GM12864 (cell line): ENCODE data around the gene RPL21.
"Not testable (repeated sequence)": the region's sequence is repeated elsewhere in the genome, so short reads cannot be mapped to it uniquely, and the experiment has no call there.

Experiments
- DNase-seq: peaks from one replicate; pipeline ENCODE4 v3.0.0-alpha.2; 2011; ENCODE audit warnings: low read depth
- H3K4me3 ChIP-seq: 2 replicates; pipeline ENCODE4 v1.5.1; 2011; ENCODE audit warnings: mild to moderate bottlenecking, low read depth, low read length, control low read depth
- CTCF ChIP-seq: IDR thresholded peaks from 2 replicates; pipeline ENCODE4 v1.5.1; 2011; ENCODE audit warnings: low read depth, mild to moderate bottlenecking, moderate library complexity, low read length, control low read depth, inconsistent platforms; ENCODE audit errors: missing control alignments

RPL21 gene

GRCh38 chr13:27211771-27212364 is 39.5 kb upstream of the RPL21 start:
- no peak overlapping the region for H3K4me3 ChIP-seq
- no peak for TF ChIP-seq CTCF
- no peak for DNase-seq

DNA sequence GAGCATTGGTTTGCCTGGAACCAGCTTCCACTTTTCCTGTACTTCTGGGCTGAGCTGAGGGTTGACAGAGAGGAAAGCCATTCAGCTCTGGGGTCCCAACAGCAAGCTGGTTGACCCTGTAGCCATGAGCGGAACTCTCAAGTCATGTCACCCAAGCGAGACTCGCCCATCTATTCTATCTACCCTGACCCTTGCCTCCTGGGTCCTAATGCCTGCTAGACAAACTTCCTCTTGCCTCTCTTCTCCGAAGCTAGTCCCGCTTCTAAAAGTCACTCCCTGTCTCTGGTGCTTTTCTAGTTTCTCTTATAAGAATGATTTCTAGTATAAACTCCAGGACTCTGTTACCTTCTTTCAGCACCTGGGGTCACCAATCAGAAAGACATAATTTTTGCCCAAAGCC is 38.0 kb upstream of the RPL21 start:
- H3K4me3 ChIP-seq, DNase-seq: not testable (repeated sequence)

DNA sequence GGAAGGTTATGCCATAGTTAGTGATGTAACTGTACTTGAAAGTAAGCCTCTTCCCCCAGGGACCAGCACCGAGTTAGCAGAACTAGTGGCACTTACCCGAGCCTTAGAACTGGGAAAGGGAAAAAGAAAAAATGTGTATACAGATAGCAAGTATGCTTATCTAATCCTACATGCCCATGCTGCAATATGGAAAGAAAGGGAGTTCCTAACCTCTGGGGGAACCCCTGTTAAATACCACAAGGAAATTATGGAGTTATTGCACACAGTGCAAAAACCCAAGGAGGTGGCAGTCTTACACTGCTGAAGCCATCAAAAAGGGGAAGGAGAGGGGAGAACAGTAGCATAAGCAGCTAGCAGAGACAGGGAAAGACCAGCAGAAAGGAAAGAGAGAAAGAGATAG is 33.6 kb upstream of the RPL21 start:
- DNase-seq, H3K4me3 ChIP-seq: not testable (repeated sequence)

DNA sequence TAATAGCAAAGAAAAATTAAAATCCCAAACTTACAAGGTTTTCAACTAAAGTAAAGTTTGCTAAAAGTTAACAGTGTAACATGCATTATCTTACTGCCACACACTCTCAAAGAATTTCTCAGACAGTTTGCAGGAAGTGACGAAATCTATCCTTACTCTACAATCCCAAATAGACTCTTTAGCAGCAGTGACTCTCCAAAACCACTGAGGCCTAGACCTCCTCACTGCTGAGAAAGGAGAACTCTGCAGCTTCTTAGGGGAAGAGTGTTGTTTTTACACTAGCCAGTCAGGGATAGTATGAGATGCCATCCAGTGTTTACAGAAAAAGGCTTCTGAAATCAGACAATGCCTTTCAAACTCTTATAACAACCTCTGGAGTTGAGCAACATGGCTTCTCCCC is 32.5 kb upstream of the RPL21 start:
- H3K4me3 ChIP-seq, DNase-seq: not testable (repeated sequence)

DNA sequence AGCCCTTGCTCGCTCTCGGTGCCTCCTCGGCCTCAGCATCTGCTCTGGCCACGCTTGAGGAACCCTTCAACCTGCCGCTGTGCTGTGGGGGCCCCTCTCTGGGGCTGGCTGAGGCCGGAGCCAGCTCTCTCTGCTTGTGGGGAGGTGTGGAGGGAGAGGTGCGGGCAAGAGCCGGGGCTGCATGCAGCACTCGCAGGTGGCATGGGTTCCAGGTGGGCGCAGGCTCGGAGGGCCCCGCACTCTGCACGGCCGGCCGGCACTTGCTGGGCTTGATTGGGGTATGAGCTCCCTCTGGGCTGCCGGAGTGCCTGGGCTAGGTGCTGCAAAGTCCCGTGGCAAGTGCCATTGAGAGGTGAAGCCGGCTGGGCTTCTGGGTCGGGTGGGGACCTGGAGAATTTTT is 31.7 kb upstream of the RPL21 start:
- H3K4me3 ChIP-seq, result no peak overlapping the region
- DNase-seq, result no peak
- no peak for TF ChIP-seq CTCF

- not testable (repeated sequence) for H3K4me3 ChIP-seq
- peak; percentile 18 for DNase-seq
Observed at GRCh38 chr13:27222100-27222499, 29.3 kb upstream of the RPL21 start.

GRCh38 chr13:27226991-27227390 is 24.4 kb upstream of the RPL21 start:
- DNase-seq, result no peak
- TF ChIP-seq CTCF, result no peak

DNA sequence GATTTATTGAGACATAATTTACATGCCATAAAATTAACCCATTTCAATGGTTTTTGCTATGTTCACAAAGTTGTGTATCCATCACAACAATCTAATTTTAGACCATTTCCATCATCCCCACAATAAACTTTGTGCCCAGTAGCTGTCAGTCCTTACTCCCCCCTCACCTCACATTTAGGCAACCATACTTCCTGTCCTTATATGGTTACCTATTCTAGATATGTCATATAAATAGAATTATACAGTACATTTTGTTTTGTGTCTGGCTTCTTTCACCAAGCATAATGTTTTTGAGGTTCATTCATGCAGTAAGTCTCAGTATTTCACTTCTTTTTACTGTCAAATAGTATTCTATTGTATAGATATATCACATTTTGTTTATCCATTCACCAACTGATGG is 23.2 kb upstream of the RPL21 start:
- no peak for TF ChIP-seq CTCF
- no peak overlapping the region for H3K4me3 ChIP-seq
- DNase-seq, result no peak

More at GRCh38 chr13:27226991-27227390, 24.4 kb upstream of the RPL21 start:
- H3K4me3 ChIP-seq, result no peak overlapping the region

- TF ChIP-seq CTCF, result no peak
- H3K4me3 ChIP-seq, result no peak overlapping the region
- DNase-seq, result no peak
Observed at GRCh38 chr13:27229642-27230041, 21.7 kb upstream of the RPL21 start.
